ENCODE results near the gene PRKACB. TPM values are rescaled to one million over a fixed set of nuclear protein-coding genes. Genes with fewer than 3 reads are reported as not detected.

The PRKACB gene
- total and polyA plus RNA-seq, 2 of the 8 experiments (the other 6 are each of a cell fraction or from before 2014, with no cell fraction given): 7.8 to 31.0 TPM

DNA sequence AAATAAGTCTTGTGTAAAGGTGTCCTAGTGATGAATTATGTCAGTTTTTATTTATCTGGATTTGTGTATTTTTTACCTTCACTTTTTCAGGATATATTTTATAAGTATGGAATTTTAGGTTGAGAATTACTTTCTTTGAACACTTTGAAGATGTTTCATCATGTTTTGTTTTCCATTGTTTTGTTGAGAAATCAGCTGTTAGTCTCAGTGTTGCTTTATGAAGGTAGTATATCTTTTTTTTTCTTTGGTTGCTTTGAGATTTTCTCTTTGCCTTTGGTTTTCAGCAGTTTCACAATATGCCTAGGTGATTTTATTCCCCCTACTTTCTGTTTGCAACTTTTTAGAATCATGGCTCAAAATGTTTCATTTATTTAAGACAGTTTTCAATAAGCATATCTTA is 48.8 kb upstream of the PRKACB start (continued):
- TF ChIP-seq, protein P1, sequence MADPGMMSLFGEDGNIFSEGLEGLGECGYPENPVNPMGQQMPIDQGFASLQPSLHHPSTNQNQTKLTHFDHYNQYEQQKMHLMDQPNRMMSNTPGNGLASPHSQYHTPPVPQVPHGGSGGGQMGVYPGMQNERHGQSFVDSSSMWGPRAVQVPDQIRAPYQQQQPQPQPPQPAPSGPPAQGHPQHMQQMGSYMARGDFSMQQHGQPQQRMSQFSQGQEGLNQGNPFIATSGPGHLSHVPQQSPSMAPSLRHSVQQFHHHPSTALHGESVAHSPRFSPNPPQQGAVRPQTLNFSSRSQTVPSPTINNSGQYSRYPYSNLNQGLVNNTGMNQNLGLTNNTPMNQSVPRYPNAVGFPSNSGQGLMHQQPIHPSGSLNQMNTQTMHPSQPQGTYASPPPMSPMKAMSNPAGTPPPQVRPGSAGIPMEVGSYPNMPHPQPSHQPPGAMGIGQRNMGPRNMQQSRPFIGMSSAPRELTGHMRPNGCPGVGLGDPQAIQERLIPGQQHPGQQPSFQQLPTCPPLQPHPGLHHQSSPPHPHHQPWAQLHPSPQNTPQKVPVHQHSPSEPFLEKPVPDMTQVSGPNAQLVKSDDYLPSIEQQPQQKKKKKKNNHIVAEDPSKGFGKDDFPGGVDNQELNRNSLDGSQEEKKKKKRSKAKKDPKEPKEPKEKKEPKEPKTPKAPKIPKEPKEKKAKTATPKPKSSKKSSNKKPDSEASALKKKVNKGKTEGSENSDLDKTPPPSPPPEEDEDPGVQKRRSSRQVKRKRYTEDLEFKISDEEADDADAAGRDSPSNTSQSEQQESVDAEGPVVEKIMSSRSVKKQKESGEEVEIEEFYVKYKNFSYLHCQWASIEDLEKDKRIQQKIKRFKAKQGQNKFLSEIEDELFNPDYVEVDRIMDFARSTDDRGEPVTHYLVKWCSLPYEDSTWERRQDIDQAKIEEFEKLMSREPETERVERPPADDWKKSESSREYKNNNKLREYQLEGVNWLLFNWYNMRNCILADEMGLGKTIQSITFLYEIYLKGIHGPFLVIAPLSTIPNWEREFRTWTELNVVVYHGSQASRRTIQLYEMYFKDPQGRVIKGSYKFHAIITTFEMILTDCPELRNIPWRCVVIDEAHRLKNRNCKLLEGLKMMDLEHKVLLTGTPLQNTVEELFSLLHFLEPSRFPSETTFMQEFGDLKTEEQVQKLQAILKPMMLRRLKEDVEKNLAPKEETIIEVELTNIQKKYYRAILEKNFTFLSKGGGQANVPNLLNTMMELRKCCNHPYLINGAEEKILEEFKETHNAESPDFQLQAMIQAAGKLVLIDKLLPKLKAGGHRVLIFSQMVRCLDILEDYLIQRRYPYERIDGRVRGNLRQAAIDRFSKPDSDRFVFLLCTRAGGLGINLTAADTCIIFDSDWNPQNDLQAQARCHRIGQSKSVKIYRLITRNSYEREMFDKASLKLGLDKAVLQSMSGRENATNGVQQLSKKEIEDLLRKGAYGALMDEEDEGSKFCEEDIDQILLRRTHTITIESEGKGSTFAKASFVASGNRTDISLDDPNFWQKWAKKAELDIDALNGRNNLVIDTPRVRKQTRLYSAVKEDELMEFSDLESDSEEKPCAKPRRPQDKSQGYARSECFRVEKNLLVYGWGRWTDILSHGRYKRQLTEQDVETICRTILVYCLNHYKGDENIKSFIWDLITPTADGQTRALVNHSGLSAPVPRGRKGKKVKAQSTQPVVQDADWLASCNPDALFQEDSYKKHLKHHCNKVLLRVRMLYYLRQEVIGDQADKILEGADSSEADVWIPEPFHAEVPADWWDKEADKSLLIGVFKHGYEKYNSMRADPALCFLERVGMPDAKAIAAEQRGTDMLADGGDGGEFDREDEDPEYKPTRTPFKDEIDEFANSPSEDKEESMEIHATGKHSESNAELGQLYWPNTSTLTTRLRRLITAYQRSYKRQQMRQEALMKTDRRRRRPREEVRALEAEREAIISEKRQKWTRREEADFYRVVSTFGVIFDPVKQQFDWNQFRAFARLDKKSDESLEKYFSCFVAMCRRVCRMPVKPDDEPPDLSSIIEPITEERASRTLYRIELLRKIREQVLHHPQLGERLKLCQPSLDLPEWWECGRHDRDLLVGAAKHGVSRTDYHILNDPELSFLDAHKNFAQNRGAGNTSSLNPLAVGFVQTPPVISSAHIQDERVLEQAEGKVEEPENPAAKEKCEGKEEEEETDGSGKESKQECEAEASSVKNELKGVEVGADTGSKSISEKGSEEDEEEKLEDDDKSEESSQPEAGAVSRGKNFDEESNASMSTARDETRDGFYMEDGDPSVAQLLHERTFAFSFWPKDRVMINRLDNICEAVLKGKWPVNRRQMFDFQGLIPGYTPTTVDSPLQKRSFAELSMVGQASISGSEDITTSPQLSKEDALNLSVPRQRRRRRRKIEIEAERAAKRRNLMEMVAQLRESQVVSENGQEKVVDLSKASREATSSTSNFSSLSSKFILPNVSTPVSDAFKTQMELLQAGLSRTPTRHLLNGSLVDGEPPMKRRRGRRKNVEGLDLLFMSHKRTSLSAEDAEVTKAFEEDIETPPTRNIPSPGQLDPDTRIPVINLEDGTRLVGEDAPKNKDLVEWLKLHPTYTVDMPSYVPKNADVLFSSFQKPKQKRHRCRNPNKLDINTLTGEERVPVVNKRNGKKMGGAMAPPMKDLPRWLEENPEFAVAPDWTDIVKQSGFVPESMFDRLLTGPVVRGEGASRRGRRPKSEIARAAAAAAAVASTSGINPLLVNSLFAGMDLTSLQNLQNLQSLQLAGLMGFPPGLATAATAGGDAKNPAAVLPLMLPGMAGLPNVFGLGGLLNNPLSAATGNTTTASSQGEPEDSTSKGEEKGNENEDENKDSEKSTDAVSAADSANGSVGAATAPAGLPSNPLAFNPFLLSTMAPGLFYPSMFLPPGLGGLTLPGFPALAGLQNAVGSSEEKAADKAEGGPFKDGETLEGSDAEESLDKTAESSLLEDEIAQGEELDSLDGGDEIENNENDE (IDR thresholded peaks at IDR 0.05; ENCODE audit: insufficient replicate concordance, low read length): no peak
- TF ChIP-seq SIX5 (IDR thresholded peaks at IDR 0.05; ENCODE audit: low read depth, low read length): no peak
- no peak for TF ChIP-seq SP1 (IDR thresholded peaks at IDR 0.05; ENCODE audit: low read depth, low read length)
- TF ChIP-seq POU5F1 (IDR thresholded peaks at IDR 0.05; ENCODE audit: low read depth, low read length): no peak
- TF ChIP-seq JUN (IDR thresholded peaks at IDR 0.05; ENCODE audit: low read depth, low read length): no peak
- no peak for TF ChIP-seq CBX8 (IDR thresholded peaks at IDR 0.05; ENCODE audit: borderline replicate concordance, low read depth, low read length)
- no peak for TF ChIP-seq CHD1 (IDR thresholded peaks at IDR 0.05; ENCODE audit: low read depth, low read length)
- TF ChIP-seq HDAC6 (IDR thresholded peaks at IDR 0.05; ENCODE audit: low read depth, low read length): no peak
- TF ChIP-seq NANOG (IDR thresholded peaks at IDR 0.05; ENCODE audit: insufficient read depth, low read depth, low read length, poor library complexity, severe bottlenecking): no peak
- TF ChIP-seq SAP30 (IDR thresholded peaks at IDR 0.05; ENCODE audit: insufficient read depth, insufficient replicate concordance, low read length): no peak
- no peak for TF ChIP-seq SRF (IDR thresholded peaks at IDR 0.05; ENCODE audit: low read depth, low read length)

Measured in H1 (cell line).